ENCODE results near the gene ACO2.

GRCh38 chr22:41544671-41545476, 76.0 kb downstream of the ACO2 start:
- TF ChIP-seq CTCF (IDR thresholded peaks at IDR 0.05; ENCODE audit: low read depth, low read length, poor library complexity, severe bottlenecking), result no peak
- TF ChIP-seq EZH2phosphoT487 (IDR thresholded peaks at IDR 0.05; ENCODE audit: borderline replicate concordance, low read length), result no peak
